RKO (cell line): ENCODE measurements around the gene KCNS3.

Experiments used
- DNase-seq: peaks from one replicate; pipeline ENCODE4 v3.0.0-alpha.2; 2016; ENCODE audit warnings: low spot score

The KCNS3 gene, protein sequence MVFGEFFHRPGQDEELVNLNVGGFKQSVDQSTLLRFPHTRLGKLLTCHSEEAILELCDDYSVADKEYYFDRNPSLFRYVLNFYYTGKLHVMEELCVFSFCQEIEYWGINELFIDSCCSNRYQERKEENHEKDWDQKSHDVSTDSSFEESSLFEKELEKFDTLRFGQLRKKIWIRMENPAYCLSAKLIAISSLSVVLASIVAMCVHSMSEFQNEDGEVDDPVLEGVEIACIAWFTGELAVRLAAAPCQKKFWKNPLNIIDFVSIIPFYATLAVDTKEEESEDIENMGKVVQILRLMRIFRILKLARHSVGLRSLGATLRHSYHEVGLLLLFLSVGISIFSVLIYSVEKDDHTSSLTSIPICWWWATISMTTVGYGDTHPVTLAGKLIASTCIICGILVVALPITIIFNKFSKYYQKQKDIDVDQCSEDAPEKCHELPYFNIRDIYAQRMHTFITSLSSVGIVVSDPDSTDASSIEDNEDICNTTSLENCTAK

DNA sequence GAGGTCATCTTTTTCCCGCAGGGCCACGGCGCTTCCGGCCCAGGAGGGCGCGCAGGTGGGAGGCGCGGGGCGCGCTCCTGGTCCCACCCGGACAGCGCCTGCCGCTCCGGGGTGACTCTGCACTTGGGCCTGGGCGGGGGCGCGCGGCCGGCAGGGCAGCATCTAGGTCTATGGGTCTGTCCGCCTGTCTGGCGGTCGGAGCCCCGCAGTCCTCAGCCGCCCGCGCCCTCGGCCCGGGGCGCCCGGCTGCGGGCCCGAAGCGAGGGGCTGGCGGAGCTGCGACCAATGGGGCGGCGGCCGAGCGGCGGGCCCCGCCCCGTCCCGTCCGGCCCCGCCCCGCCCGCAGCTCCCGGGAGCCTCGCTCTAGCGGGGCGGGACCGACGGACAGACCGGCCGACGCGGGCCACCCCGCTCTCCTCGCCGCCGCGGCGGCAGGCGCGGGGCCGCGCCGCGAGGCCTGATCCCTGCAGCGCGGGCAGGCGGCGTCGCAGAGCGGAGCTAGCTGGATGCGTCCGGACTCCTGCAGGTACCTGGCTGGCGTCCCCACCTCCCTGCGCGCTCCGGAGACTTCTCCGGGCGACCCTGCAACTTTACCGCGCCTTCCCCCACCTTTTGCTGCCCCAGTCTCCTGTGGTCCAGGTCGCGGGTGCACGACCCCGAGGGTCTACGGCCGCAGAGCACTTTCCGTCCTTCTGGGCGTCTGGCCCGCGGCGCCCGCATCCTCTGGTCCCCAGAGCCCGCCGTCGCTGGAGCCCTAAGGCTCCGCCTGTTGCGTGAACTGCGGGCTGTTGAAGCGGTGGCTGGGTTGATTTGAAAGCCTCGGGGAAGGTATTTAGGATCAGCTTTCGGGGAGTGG is at the start of gene KCNS3:
TSS of gene KCNS3 (plus strand) at position 387 of the 856 bp plus-strand sequence. CDS start 52,342 bp downstream, outside the sequence.
- no peak for DNase-seq

DNA sequence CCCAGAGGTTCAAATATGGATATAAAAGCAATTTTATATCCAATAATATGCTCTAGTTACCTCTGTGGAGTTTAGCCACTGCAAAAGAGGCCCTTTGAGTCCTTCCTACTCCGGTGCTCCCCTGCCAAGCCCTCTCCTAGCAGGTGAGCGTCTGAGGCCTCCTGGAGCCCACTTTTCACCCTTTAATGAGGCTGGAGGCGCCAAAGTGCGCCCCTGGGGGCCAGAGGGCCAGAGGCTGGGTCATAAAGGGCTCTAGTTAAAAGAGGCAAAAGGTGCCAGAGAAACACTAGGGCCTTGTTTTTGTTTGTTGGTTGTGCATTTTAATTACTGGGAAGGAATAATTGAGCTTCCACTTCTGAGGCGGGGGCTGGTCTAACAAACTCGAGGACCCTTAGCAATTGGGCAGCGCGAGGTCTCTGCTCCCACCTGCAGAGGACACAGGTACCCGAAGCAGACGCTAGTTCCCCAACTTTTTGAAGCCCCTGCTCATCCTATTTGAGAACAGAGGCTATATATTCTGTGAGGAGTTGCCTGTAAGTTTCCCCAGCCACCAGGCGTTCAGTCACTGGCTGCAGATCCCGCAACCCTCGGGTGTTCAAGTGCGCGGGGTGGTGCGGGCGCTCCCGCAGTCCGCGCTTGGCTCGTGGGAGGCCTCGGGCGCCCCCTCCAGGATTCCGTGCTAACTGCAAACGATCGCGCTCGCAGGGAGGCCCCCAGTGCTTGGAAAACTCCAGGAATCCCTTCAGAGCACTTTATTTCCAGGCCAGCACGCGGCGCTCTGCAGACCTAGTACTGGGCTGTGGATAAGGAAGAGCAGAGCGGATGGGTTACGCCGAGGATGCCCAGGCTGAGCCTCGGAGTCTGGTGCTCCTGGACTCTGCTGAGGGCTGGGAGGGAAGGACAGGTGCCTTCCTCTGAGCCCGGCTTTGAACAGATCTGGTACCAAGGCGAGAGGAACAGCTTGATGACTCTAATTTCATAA is 48.1 kb upstream of the KCNS3 start:
- DNase-seq = no peak

DNA sequence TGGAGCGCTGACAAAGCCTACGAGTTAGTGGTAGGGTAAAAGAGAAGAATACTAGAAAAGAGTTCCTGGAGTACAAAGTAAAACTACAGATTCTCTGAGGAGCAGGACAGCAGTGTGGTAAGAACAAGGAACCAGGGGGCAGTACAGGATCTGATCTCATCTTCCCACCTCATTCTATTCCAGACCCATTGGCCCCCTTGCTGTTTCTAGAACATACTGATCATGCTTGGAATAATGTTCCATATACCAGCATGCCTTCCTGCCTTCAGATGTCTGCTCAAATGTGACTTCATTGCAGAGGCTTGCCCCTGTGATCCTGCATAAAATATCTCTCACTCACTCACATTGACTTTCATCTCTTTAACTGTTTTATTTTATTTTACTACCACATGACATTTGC is 43.0 kb upstream of the KCNS3 start:
- DNase-seq = no peak

DNA sequence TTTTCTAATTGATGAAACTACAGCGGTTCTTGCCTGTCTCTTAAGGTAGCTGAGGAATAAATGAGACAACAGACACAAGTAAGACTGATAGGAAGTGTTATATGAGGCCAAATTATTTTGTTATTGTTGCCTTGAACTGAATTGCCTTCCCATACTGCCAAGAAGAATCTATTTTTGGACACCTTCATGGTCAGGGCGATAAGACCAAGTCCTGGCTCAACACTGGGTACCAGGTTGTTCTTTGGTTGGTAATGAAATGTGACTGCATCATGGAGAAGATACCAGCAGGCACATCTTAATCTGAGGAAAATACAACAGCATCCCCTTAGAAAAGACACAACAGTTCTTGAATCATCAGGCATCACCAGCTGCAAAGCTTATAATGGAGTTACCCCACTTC is 38.5 kb upstream of the KCNS3 start:
- no peak for DNase-seq

DNA sequence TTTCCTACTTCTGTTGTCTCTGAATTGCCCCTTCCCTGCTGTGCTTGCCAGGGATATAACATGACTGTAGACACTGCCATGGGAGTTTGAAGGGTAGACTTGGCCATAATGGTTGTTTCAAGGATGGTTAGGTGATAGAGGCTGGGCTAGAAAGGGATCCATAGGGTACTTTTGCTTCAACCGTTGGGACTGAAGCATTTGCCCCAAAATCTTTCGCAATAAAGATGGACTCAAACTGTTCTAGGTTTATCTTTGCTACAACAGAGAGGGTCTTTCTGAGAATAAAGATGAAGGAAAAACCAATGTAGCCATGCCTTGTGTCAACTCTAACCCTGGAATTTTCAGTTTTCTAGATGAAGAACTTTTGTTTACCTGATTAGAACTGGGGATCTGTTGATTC is 35.0 kb upstream of the KCNS3 start:
- no peak for DNase-seq

DNA sequence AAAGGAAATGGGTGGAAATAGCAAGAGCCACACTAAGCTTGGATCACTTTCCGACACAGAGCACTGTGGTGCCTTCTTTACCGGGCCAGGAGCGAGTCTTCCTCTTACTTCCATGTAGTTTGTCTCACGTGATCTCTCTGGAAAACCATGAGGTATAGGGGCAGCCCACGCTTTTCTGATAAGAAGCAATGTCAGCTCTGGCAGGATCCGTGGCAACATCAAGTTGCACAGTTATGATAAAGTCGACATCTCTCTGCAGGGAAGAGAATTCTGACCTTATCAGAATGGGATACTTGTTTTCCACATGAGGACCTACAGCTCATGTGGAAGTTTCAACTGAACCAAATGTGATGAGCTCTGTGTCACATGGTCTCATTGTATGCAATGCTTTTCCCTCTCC is 32.7 kb upstream of the KCNS3 start:
- DNase-seq = no peak

DNA sequence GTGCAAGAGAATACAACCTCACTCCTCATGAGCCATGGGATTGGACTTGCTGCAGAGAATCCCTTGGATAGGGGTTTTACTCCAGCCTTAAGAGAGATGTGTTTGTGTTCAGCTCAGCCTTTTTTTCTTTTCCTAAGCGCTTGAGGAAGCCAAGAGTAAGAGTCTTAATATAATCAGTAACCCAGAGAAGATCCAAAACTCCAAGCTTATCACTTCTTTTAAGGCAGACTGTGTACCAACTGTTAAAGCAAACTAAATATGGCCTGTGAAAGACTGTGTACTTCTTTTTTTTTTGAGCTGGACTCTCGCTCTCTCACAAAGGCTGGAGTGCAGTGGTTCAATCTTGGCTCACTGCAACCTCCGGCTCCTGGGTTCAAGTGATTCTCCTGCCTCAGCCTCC is 31.8 kb upstream of the KCNS3 start:
- DNase-seq = no peak

DNA sequence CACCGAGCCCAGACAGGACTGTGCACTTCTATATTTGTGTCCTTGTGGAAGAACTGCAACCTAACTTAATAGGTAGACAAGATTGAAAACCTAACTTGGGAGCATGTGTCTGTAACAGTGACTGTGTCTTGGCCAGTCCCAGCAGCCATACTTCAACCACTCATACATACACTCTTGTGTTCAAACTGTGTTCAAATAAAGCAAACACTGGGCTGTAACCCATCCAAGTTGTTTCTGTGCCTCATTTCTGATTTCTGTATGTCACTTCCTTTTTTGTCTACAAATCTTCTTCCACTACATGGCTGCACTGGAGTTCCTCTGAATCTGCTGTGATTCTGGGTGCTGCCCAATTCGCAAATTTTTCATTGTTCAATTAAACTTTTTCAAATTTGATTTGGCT is 31.2 kb upstream of the KCNS3 start:
- no peak for DNase-seq

DNA sequence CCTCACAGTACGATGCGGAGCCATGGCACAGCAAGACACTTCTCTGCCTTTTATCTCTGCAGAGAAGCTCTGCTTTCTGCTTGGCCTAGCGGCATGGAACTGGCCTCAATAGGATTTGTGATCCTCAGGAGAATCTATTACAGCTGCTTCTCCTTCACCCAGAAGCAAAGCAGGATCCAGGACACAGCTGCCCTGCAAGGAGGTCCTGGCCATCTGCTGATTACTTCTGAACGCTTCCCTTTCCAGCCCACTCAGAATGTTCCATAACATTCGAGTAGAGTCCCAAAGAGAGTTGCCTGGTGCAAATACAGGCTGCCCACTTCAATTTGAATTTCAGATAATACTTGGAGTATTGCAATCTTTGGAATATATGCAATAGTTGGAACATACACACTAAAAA is 29.2 kb upstream of the KCNS3 start:
- DNase-seq = no peak

DNA sequence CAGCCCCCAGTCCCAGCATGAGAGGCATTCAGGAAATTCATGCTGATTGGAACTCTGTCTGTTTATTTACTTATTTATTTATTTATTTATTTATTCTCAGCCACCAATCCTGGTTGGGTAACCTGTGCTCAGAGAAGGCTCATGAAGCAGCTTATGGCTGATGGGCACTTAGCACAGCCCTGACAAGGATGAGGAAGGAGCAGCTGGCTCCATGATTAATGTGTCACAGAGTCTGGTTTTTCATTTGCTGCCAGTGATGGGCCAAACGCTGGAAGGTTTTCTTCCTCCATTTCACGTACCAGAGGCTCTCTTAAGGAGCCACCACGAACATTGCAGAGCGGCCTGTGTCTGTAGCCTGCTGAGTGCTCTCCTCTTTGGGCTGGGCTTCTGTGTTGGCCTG is 28.3 kb upstream of the KCNS3 start:
- DNase-seq = no peak

DNA sequence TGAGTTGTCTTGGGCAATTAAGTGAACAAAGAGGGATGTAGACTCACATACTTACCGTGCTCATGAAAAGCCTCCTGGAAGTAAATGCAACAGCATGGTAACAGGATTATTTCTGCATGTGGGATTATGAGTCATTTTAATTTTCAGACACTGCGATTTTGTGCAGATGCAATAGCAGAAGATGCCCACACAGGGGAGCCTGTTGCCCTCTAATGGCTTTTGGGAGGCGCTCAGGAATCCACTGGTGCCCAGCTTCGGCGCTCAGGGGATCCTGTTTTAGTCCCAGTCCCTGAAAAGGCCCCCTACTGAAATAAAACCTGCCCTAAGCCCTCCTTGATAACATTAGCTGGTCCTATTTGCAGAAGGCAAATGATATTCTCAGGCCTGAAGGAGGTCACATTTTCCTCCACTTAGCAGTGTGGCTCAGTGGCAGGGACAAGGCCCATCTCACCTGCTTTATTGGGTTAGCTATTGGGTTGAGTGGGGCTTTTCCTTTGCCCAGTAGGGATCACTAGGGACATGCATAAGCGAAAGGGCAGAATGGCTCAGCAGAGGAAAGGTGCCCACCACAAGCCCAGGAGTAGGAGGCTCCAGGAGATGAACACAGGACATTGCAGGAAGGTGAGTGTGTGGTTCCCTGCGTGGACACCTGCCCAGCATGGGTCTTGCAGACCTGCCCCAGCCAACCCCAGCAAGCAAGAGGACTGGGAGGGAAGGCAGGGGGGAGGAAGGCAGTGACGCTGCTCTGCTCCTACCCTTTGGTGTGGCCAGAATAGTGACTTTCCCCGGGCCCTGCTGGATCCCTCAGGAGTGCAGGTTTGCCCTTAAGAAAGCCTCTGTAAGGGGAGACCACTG is 26.5 kb upstream of the KCNS3 start:
- DNase-seq = peak; percentile 83

DNA sequence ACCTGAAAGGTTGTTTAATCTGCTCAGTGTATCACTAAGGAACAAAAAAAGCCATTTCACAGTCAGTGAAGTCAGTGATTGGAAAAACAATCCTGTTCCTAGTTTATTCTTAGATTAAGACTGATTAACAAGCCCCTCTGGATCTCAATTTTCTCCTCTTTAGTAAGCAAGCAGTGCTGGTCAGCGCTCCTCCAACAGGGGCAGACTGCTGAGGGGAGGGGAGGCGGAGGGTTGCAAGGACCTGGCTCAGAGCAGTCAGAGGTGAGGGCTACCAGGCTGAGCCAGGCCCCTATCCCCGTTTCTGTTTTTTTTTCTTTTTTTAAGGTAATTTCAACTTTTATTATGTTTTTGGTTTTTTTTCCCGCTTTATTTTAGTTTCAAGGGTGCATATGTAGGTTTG is 24.7 kb upstream of the KCNS3 start:
- DNase-seq = no peak

DNA sequence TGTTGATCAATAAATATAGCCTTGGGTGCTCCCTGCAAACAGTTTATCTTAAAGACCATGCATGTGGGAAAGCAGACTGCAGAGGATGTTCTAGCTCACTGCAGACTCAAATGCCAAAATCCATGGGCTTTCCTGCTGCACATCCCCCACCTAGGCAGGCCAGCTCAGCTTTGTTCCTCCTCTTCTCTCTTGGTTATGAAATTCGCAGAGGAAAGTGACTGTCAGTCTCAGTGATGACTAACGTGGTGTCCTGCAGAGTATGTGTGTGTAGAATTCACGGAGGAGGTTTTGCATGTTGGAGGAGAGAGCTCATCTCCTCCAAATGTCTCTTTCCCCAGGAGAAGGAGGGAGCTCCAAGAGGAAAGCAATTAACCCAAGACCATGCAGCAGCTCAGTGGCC is 21.4 kb upstream of the KCNS3 start:
- DNase-seq = peak; percentile 27

DNA sequence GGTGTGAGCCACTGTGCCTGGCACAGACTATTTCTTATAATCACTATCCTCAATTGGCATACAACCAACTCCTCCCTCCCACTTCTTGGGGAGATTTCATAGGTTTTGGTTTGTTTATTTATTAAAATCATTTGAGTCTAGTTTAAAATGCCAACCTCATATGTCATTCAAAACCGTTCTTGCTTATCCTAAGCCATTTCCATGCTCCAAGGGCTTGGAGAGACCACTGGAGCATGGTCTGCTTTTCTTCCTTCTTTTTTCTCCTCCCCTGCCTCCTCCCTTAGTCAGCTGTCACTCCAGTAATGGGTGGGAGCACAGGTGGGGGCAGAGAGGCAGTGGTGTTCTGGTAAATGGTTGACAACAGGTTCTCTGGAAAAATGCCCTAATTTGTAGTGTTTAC is 20.4 kb upstream of the KCNS3 start:
- no peak for DNase-seq

DNA sequence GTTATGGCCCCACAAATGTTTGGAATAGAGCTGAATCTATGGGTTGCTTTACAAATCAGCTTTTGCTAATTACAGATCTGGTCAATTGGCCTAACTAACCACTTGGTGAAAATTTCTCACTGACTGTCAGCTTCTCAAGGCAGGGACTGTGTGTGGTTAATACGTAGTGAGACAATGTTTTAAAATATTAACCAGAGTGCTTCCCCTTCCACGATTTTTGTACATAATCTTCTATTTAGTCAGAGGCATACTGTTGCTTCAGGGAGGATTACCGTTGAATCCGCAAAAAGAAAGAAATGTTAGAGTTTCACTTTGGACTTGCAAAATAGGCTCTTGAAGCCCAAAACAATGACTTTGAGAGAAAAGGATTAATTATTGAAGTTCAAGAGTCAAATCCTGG is 14.9 kb upstream of the KCNS3 start:
- no peak for DNase-seq

DNA sequence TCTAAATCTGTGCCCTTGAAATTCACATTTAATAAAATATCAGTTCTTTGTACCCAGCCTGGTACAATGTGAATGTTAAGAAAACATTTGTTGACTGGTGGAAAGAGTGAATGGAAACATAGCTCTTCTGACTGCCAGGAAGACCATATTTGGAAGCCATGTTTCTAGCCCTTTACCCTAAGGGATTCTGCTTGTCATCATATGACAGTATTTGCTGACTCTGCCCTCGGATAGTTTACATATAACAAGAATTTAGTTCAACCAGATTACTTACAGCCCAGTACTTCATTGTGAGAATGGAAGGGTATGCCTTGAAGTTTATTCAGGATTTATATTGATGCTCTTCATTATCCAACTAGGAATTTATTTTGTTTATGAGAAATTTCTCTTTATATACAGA is 13.8 kb upstream of the KCNS3 start:
- no peak for DNase-seq

DNA sequence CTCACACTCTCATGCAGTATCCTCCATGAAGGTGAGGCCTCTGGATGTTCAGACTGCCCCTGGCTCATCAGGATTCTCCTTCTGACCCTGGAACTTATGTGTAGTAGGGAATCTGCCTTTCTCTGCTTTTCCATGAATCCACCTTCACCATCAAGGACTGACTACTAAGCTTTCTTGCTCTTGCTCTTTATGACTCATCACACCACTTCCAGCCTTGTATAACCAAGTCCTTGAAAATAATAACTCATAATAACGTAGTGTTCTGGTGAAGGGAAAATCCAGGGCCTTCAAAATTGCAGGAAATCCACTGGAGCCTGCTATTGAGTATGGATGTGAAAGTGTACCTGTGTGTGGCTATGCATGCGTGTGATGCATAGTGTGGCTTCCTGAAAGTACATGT is 11.3 kb upstream of the KCNS3 start:
- no peak for DNase-seq

DNA sequence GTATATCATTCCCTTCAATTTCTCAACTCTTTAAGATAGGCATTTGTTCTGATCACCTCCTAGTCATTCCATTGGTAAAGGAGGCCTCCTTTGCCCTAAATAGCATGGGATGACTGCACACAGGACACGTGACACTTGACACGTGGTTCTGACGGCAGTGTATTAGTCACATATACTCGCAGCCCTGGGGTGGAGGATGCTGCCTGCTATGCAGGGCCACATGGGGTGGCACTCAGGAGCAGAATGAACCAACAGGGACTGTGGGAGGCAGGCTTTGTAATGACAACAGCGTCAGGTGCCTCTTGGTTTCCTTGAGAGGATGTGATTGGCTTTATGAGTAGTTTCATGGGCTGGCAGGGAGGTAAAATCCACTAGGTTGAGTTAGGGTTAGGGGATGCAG is 9.3 kb upstream of the KCNS3 start:
- peak; percentile 59 for DNase-seq

DNA sequence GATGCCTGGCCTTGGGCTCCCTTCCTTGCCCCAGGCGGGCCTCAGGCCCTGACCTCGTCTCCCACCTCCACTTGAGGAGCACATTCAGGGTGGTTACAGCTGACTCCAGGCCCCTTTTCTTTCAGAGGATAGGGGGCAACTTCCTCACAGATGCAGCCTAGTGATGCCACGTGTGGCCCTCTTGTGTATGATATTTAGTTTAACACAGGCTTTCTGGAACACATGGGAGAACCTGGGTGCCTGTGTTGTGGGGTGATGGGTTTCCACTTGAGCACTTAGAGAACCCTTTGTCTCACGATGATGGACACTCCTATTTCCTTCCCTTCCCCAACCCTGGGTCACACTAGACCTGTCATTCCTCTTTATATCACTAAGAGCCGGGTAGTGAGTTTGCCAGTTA is 6.8 kb upstream of the KCNS3 start:
- DNase-seq = no peak

DNA sequence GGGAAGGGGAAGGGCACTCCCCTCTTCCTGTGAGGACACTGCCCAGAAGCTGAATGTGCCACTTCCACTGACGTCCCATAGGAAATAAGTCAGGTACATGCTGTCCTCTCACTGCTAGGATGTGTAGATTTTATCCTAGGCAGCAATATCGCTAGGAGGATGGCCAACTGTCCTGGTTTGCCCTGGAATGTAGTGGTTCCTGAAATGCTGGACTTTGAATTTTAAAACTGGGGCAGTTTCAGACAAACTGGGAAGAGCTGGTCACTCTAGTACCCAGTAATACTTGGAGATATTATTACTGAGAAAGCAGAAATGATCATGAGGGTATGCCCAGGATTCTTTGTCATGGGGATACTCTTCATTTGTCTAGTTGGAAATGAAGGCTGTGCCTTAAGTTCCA is 5.4 kb upstream of the KCNS3 start:
- DNase-seq = no peak

DNA sequence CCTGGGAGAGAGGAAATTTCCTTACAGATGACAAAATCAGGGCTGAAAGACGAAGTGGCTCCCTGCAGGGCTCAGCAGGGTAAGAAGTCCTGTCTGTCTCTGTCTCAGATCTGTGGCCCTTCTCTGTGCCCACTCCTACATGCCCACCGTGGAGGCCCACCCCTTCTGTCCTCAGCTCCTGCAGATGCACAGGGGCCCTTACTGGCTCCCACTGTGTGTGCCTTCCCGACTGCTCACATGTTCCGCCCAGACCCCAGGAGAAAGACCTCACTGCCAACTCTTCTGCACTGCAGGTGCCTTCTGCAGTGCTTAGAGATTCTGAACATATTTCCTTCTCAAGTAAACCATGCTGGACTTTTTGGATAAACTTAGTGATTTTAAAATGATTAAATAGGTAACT is 1.9 kb upstream of the KCNS3 start:
- no peak for DNase-seq
